ENCODE results near the gene COL4A2. TPM values are rescaled to one million over a fixed set of nuclear protein-coding genes. Genes with fewer than 3 reads are reported as not detected.

The COL4A2 gene
- total RNA-seq, 1 donor from 2014 or later, result 7.6 TPM

- DNase-seq (ENCODE audit: low read depth), result no peak
- H3K27me3 ChIP-seq (ENCODE audit: control insufficient read depth, insufficient read depth, low read length), result no peaks in the 10 kb centered on the region
- no peak for TF ChIP-seq CTCF (IDR thresholded peaks at IDR 0.05; ENCODE audit: insufficient read depth, low read length, severe bottlenecking)
- no peak overlapping the region for H3K4me3 ChIP-seq (ENCODE audit: low read depth, low read length)
- no peaks in the 10 kb centered on the region for H3K36me3 ChIP-seq (ENCODE audit: control insufficient read depth, insufficient read depth, low read length)
- FAIRE-seq, result no peak
Observed at GRCh38 chr13:110350509-110350908, 43.4 kb downstream of the COL4A2 start.

- Histone ChIP-seq H3K4me3 (ENCODE audit: low read depth, low read length) (no peak overlapping the region), H3K36me3 (ENCODE audit: control insufficient read depth, insufficient read depth, low read length) (no peaks in the 10 kb centered on the region), H3K27me3 (ENCODE audit: control insufficient read depth, insufficient read depth, low read length) (no peaks in the 10 kb centered on the region)
- no peak for TF ChIP-seq CTCF (IDR thresholded peaks at IDR 0.05; ENCODE audit: insufficient read depth, low read length, severe bottlenecking)
- FAIRE-seq (no peak), DNase-seq (ENCODE audit: low read depth) (peak; percentile 18)
Observed at GRCh38 chr13:110351636-110352420, 44.7 kb downstream of the COL4A2 start.

- TF ChIP-seq CTCF (IDR thresholded peaks at IDR 0.05; ENCODE audit: insufficient read depth, low read length, severe bottlenecking), result peak; percentile 19
- DNase-seq (ENCODE audit: low read depth) (no peak), FAIRE-seq (no peak)
- no peaks in the 10 kb centered on the region for H3K27me3 ChIP-seq (ENCODE audit: control insufficient read depth, insufficient read depth, low read length)
- no peaks in the 10 kb centered on the region for H3K36me3 ChIP-seq (ENCODE audit: control insufficient read depth, insufficient read depth, low read length)
- H3K4me3 ChIP-seq (ENCODE audit: low read depth, low read length), result no peak overlapping the region
Observed at GRCh38 chr13:110352735-110353134, 45.7 kb downstream of the COL4A2 start.

- TF ChIP-seq CTCF (IDR thresholded peaks at IDR 0.05; ENCODE audit: insufficient read depth, low read length, severe bottlenecking), result no peak
- H3K27me3 ChIP-seq (ENCODE audit: control insufficient read depth, insufficient read depth, low read length), result no peaks in the 10 kb centered on the region
- H3K4me3 ChIP-seq (ENCODE audit: low read depth, low read length), result no peak overlapping the region
- DNase-seq (ENCODE audit: low read depth) (no peak), FAIRE-seq (no peak)
- no peaks in the 10 kb centered on the region for H3K36me3 ChIP-seq (ENCODE audit: control insufficient read depth, insufficient read depth, low read length)
Observed at GRCh38 chr13:110353339-110353977, 46.4 kb downstream of the COL4A2 start.

GRCh38 chr13:110354123-110354627 lies 47.1 kb downstream of the COL4A2 start:
- Histone ChIP-seq H3K36me3 (ENCODE audit: control insufficient read depth, insufficient read depth, low read length) (no peaks in the 10 kb centered on the region), H3K27me3 (ENCODE audit: control insufficient read depth, insufficient read depth, low read length) (no peaks in the 10 kb centered on the region), H3K4me3 (ENCODE audit: low read depth, low read length) (no peak overlapping the region)
- TF ChIP-seq CTCF (IDR thresholded peaks at IDR 0.05; ENCODE audit: insufficient read depth, low read length, severe bottlenecking), result no peak
- FAIRE-seq, result no peak
- DNase-seq (ENCODE audit: low read depth), result no peak
